Stimulated activated CD8-positive, alpha-beta memory T cell treated with anti-CD3 and anti-CD28 coated beads, Interleukin-7, amount 100 ng/mL, for 24 hours (primary cell): ENCODE results near the gene FCHSD2.

Source experiments
- DNase-seq: peaks from one replicate; pipeline ENCODE4 v3.0.0-alpha.2; 2020; ENCODE audit warnings: low read depth

Gene FCHSD2

GRCh38 chr11:73172992-73173656, 31.0 kb upstream of the FCHSD2 start:
- DNase-seq: no peak

GRCh38 chr11:73171436-73172161, 29.5 kb upstream of the FCHSD2 start:
- DNase-seq: no peak

- DNase-seq: no peak
Observed at GRCh38 chr11:73170140-73170539, 28.0 kb upstream of the FCHSD2 start.

DNA sequence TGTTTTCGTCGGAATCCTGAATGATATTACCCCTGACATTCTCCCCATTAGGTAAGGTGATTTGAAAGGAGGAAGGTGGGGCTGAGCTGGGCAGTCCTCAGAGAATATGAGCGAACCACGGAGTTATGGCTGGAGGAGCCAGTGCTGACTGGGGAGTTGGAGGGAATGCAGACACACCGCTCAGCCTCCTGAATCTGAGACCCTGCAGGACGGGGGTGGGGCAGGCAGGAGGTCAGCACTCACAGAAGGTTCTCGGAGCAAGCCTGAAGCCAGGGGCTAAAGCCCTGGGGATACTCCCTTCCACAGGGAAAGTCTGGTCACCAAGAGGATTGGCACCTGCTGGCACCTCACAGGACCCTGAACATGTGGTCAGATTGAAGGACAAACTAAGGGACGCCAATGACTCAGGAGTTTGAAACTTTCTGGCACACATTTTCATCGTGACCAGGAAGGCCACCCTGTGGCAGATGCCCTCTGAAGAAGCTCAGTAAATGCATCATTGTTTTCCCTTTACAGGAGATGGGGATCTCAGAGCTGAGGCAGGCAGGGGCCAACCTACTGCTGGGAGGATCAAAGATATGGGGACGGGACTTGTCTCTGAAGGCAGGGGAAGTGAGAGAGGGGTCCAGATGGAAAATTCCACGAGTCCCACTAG, 26.9 kb upstream of the FCHSD2 start:
- no peak for DNase-seq

DNA sequence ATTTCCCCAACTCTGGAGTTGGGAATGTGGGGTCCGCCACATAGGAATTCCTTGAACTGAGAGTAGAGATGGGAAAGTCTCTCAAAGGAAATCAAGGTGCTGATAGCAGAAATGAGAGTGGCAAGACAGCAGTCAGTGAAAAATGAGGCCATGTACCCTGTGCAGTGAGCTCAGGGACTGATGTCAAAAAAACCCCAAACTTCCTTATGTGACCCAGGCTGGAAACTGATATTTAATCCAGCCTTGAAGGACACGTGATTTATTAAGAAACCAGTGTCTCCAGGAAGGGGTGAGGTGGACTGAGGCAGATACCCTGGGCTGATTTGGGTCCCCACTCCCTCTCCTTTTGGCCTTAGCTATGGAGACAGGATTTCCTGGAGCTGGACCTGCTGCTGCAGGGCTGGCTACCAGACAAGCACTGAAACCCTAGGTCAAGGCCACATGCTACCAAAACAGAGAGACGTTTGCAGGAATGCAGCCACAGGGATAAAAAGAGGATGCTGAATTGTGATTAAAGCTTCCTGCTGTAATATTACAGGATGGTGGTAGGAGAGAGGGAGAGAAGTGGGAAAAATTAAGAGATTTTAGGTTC, 25.3 kb upstream of the FCHSD2 start:
- DNase-seq: no peak

- no peak for DNase-seq
Observed at GRCh38 chr11:73164803-73165540, 22.9 kb upstream of the FCHSD2 start.

DNA sequence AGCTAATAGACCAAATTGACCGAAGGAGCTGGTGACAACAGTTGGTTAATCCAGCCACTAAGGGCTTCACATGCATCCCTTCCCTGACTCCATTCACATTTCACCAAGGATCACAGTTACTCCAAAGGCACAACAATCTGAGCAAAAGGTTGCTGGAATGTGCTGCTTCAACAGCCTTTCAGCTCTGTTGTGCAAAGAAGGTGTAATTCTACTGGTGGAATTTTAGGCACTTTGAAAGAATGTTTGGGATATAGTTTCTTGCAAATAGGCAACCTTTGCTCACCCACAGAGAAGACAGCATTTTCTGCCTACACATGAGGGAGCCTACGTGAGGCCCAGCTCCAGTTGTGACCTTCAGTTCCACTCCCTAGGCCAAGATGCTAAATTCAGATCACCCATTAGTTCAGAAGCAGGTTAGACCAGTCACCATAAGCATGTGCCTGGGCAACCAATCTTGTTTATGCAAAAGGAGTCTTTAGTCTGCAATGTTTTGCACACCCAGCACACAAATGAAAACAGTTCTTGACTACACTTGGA, 21.6 kb upstream of the FCHSD2 start:
- DNase-seq: no peak

GRCh38 chr11:73162196-73162740, 20.1 kb upstream of the FCHSD2 start:
- no peak for DNase-seq

- no peak for DNase-seq
Observed at GRCh38 chr11:73160005-73160760, 18.1 kb upstream of the FCHSD2 start.

GRCh38 chr11:73159297-73159696, 17.2 kb upstream of the FCHSD2 start:
- no peak for DNase-seq

- no peak for DNase-seq
Observed at GRCh38 chr11:73158356-73159051, 16.4 kb upstream of the FCHSD2 start.

DNA sequence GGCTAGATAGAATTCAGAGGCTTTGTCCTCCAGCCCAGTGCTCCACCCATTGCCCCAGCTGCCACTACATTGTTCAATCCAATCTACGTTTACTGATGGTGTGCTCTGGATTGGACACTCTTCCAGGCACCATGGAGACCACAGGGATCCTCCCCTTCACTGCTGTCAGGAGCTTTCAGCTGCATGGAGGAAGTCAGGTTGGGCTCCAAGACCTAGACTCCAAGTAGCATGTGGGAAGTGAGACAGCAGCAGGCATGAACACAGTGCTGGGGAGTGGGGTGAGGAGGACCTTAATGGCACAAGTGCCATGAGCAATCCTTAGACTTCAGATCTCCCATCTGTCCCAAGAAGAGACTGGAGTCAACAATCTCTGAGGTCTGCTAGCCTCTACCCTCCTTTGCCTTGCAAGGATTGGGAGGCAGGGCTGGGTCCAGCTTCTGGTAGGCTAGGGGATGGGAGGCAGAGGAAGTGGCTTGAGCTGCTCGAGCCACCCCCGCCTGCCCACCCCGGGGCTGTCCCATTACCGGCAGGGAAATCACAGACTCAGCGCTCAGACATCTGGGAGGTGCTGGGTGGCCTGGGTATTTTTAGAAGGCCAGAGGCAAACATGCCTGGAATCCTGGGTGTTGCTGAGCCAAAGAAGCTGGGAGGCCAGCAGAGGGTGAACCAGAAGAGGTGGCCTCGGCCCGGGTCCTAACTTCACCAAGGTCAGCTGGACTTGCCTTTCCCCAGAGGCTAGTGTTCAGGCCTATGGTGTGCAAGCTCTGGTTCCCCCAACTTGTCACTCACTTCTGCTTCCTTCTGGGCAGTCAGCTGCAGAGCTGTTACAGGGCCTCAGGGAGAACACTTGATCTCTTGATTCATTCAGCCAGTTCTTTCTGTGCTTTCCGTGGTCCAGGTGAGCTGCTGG, 15.2 kb upstream of the FCHSD2 start:
- no peak for DNase-seq

DNA sequence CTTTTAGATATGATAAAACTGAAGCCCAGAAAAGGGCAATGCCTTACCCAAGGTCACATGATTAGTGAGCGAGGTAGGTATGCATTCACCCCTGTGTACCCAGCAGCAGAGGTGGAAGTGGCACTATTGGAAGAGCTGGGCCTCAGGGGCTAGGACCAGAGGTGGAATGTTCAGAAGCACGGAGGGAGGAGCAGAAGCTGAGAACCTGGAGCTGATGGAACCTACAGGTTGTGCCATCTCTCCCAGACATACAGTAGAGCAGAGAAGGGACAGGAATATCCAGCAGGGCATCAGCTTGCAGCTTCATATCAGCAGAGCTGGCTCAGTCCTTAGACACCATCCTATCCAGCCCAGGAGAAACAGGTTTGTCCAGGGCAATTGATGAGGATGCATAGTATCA, 14.6 kb upstream of the FCHSD2 start:
- no peak for DNase-seq

GRCh38 chr11:73156114-73156513, 14.0 kb upstream of the FCHSD2 start:
- no peak for DNase-seq

DNA sequence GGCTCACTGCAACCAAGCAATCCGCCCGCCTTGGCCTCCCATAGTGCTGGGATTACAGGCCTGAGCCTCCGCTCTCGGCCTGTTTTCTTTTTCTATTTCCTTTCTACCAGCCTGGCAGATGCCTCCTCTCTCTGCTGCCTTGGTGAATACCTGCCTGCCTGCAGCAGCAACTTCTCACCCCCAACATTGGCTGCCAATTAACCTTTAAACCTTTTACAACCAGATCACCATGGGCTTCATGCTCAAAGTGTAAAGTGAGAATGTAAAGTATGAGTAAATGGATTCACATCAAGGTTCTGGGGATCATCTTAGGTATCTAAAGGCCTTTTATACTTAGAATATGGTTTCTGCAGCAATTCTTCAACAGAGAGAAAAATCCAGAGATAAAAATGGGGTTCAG, 13.0 kb upstream of the FCHSD2 start:
- no peak for DNase-seq

DNA sequence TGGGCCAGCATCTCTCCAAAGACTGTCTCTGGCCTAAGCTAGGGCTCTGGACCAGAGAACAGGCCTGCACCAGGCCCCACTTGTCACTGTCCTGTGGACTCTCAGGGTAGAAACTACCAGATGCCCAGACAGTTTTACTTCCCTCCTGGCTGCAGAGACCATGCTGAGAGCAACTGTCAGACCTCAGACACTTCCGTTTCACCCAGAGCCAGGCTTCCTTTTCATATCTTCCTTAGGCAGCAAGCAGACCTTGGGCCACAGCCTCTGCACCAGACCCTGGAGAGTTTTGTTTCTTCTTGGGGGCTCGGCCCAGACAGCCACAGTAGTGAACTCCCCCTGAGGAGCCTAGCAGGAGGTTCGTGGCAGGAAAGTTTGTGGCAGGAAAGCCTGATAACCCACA, 12.1 kb upstream of the FCHSD2 start:
- DNase-seq: no peak

GRCh38 chr11:73152861-73153483, 10.9 kb upstream of the FCHSD2 start:
- no peak for DNase-seq

DNA sequence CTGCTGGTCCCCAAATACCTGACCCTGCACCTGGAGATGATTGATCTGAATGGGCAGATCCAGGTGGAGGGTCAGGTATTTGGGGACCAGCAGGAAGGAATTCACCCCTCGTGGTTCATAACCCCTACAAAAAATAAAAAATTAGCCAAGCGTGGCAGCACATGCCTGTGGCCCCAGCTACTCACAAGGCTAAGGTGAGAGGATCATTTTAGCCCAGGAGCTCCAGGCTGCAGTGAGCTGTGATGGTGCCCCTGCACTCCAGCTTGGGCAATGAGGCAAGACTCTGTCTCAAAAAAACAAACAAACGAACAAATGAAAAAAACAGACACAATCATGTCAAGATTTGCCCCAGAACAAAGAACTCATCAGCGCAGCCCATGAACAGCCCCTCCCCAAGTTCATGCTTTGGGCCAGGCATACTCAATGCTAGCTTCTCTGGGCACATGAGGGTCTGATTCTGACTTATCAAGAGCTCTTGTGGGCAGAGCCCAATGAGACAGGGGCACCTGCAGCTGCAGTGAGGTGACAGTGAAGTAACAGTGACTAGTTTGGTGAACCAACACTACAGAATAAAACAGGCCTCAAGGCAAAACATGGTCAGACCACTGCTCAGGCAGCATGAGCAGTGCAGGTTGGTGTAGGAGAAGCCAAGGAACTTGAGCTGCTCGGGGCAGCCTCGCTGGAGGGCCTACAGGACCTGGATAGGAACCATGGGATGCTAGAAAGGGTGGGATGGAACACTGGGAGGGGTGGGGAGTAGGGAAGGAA, 10.2 kb upstream of the FCHSD2 start:
- no peak for DNase-seq
